SK-N-SH (cell line): Measurements from ENCODE around the gene COL25A1. TPM values are rescaled to one million over a fixed set of nuclear protein-coding genes. Genes with fewer than 3 reads are reported as not detected.

Experiments used
- CTCF ChIA-PET: fragments of 300-600, 350-600 bp; formaldehyde crosslinking; extraction: SDS; loops from one replicate; lab custom pipeline; 2021; lab: Yijun Ruan, JAX
- POLR2A ChIA-PET: fragments of 350-600 bp; sonication (Branson Sonifier 250); formaldehyde crosslinking; extraction: SDS; loops from one replicate; lab custom pipeline; 2020; ENCODE audit warnings: antibody characterized with exemption, inconsistent platforms; lab: Yijun Ruan, JAX
- DNase-seq: peaks from one replicate; pipeline ENCODE4 v3.0.0; 2012
- H2AFZ ChIP-seq: fragments of 200-600 bp; sonication (generic); 2 replicates; pipeline ENCODE4 v1.8.1; 2016; ENCODE audit warnings: antibody characterized with exemption, mild to moderate bottlenecking, low read depth
- H3F3A ChIP-seq: fragments of 200-600 bp; sonication (generic); replicated peaks from 2 replicates; pipeline ENCODE3; 2016; ENCODE audit warnings: antibody characterized with exemption, mild to moderate bottlenecking; ENCODE audit not compliant: insufficient read depth
- H3K27ac ChIP-seq, 2 experiments: fragments of 200-500 bp in 1 of 2; fragments of 200-600 bp in 1 of 2; sonication (Bioruptor generic) in 1 of 2; sonication (generic), shearing (Covaris generic) in 1 of 2; 2 replicates each; pipeline versions ENCODE4 v1.5.1 to v1.6.1; 2014 to 2016; ENCODE audit warnings: low read depth in 2 of 2, inconsistent platforms in 1 of 2, low read length in 1 of 2, mild to moderate bottlenecking in 1 of 2, mixed read lengths in 1 of 2
- H3K27me3 ChIP-seq: fragments of 200-600 bp; sonication (generic), shearing (Covaris generic); 2 replicates; pipeline ENCODE4 v1.6.1; 2016; ENCODE audit warnings: mixed run types; ENCODE audit not compliant: insufficient read depth
- H3K36me3 ChIP-seq, 2 experiments: fragments of 200-500 bp in 1 of 2; fragments of 200-600 bp in 1 of 2; sonication (Bioruptor generic) in 1 of 2; sonication (generic) in 1 of 2; replicated peaks in 1 of 2; 2 replicates each; pipeline versions ENCODE3 to v1.5.1; 2014 to 2016; ENCODE audit warnings: low read length in 1 of 2, mild to moderate bottlenecking in 1 of 2; ENCODE audit not compliant: insufficient read depth in 2 of 2, control insufficient read depth in 1 of 2
- H3K4me1 ChIP-seq, 2 experiments: fragments of 200-500 bp in 1 of 2; fragments of 200-600 bp in 1 of 2; sonication (Bioruptor generic) in 1 of 2; sonication (generic), shearing (Covaris generic) in 1 of 2; 2 replicates each; pipeline versions ENCODE4 v1.5.1 to v1.6.1; 2014 to 2016; ENCODE audit warnings: low read depth in 1 of 2, low read length in 1 of 2, mixed run types in 1 of 2; ENCODE audit not compliant: insufficient read depth in 2 of 2, control insufficient read depth in 1 of 2
- H3K4me2 ChIP-seq: fragments of 200-600 bp; sonication (generic), shearing (Covaris generic); 2 replicates; pipeline ENCODE4 v1.6.1; 2017; ENCODE audit warnings: mixed run types
- H3K4me3 ChIP-seq, 2 experiments: fragments of 200-500 bp in 1 of 2; fragments of 200-600 bp in 1 of 2; sonication (Bioruptor generic) in 1 of 2; sonication (generic), shearing (Covaris generic) in 1 of 2; 2 replicates each; pipeline versions ENCODE4 v1.5.1 to v1.8.1; 2014 to 2016; ENCODE audit warnings: low read depth in 2 of 2, inconsistent platforms in 1 of 2, low read length in 1 of 2, mild to moderate bottlenecking in 1 of 2, mixed read lengths in 1 of 2, moderate library complexity in 1 of 2
- H3K79me2 ChIP-seq: fragments of 200-600 bp; sonication (generic); 2 replicates; pipeline ENCODE4 v1.8.1; 2017; ENCODE audit warnings: mild to moderate bottlenecking; ENCODE audit not compliant: insufficient read depth
- H3K9ac ChIP-seq: fragments of 200-600 bp; sonication (generic); 2 replicates; pipeline ENCODE4 v1.6.1; 2017; ENCODE audit warnings: mixed run types
- H3K9me2 ChIP-seq: fragments of 200-600 bp; sonication (generic); 2 replicates; pipeline ENCODE4 v1.6.1; 2017; ENCODE audit warnings: mixed run types
- H3K9me3 ChIP-seq: fragments of 200-600 bp; sonication (generic); 2 replicates; pipeline ENCODE4 v1.6.1; 2017; ENCODE audit warnings: mixed run types, mild to moderate bottlenecking, moderate library complexity
- H4K20me1 ChIP-seq: fragments of 200-600 bp; sonication (generic); 2 replicates; pipeline ENCODE4 v1.6.1; 2017; ENCODE audit warnings: mild to moderate bottlenecking, mixed run types; ENCODE audit not compliant: insufficient read depth
- CHD2 ChIP-seq: fragments of 150-350 bp; IDR thresholded peaks from 2 replicates; pipeline ENCODE4 v1.6.1; 2018; ENCODE audit warnings: low read length; ENCODE audit not compliant: partially characterized antibody
- ELF1 ChIP-seq: IDR thresholded peaks from 2 replicates; pipeline ENCODE4 v1.4.0; 2012
- EP300 ChIP-seq, 2 experiments: IDR thresholded peaks; 2 replicates each; pipeline versions ENCODE4 v1.4.0 to v1.6.1; 2012; ENCODE audit warnings: borderline replicate concordance in 1 of 2, low read depth in 1 of 2, low read length in 1 of 2
- EZH2phosphoT487 ChIP-seq: fragments of 200-600 bp; sonication (generic); IDR thresholded peaks from 2 replicates; pipeline ENCODE4 v1.6.1; 2017; ENCODE audit warnings: low read depth, mixed run types, mild to moderate bottlenecking, antibody characterized with exemption, moderate library complexity, borderline replicate concordance
- FOXJ3 ChIP-seq: sonication (generic); formaldehyde crosslinking; IDR thresholded peaks from 2 replicates; pipeline ENCODE4 v1.5.1; 2020; ENCODE audit warnings: mild to moderate bottlenecking, missing genetic modification reagents
- GABPA ChIP-seq: IDR thresholded peaks from 2 replicates; pipeline ENCODE4 v1.4.0; 2012; ENCODE audit warnings: low read depth, mild to moderate bottlenecking
- GATA2 ChIP-seq: sonication (generic); formaldehyde crosslinking; IDR thresholded peaks from 2 replicates; pipeline ENCODE4 v1.5.0; 2020; ENCODE audit warnings: mild to moderate bottlenecking, missing genetic modification reagents
- JUND ChIP-seq: IDR thresholded peaks from 2 replicates; pipeline ENCODE4 v1.4.0; 2012
- MXI1 ChIP-seq: IDR thresholded peaks from 2 replicates; pipeline ENCODE4 v1.6.1; 2012; ENCODE audit warnings: mild to moderate bottlenecking, low read depth, low read length, improper control_type of control experiment
- NRF1 ChIP-seq: IDR thresholded peaks from 2 replicates; pipeline ENCODE4 v1.6.1; 2012; ENCODE audit warnings: low read depth, mild to moderate bottlenecking, low read length
- RAD21 ChIP-seq: IDR thresholded peaks from 2 replicates; pipeline ENCODE4 v1.6.1; 2012; ENCODE audit warnings: mild to moderate bottlenecking, low read length
- RFX5 ChIP-seq: IDR thresholded peaks from 2 replicates; pipeline ENCODE4 v1.6.1; 2012; ENCODE audit warnings: mild to moderate bottlenecking, improper control_type of control experiment, low read length
- SIN3A ChIP-seq: IDR thresholded peaks from 2 replicates; pipeline ENCODE4 v1.6.1; 2012; ENCODE audit warnings: low read depth, mild to moderate bottlenecking, low read length, moderate library complexity, borderline replicate concordance
- TAF1 ChIP-seq: IDR thresholded peaks from 2 replicates; pipeline ENCODE4 v1.6.1; 2012; ENCODE audit warnings: low read depth, mild to moderate bottlenecking, low read length, moderate library complexity, borderline replicate concordance
- TCF12 ChIP-seq: IDR thresholded peaks from 2 replicates; pipeline ENCODE4 v1.4.0; 2012
- TEAD4 ChIP-seq: IDR thresholded peaks from 2 replicates; pipeline ENCODE4 v1.4.0; 2012; ENCODE audit warnings: mild to moderate bottlenecking, borderline replicate concordance; ENCODE audit not compliant: insufficient read depth
- WGBS: methylation state at CpG from one replicate; pipeline ENCODE4 v1.1.6; 2017; ENCODE audit warnings: low lambda C conversion rate; 5-methylcytosine and 5-hydroxymethylcytosine counted together
- polyA plus RNA-seq, 3 experiments: library from polyadenylated mRNA; depleted of rRNA; stranded (reverse); fragments of >200 nt; gene quantifications; 2 replicates each; pipeline ENCODE4 v1.2.3, GENCODE V29; 2012
- TF ChIP-seq, protein P1 (sequence below): IDR thresholded peaks from 2 replicates; pipeline ENCODE4; 2012
- TF ChIP-seq, protein P2 (sequence below): fragments of 150-350 bp; IDR thresholded peaks from 2 replicates; pipeline ENCODE4 v1.6.1; 2016; ENCODE audit warnings: mild to moderate bottlenecking, low read depth, low read length
- TF ChIP-seq, protein P3 (sequence below): fragments of 150-350 bp; IDR thresholded peaks from 2 replicates; pipeline ENCODE4 v1.6.1; 2017; ENCODE audit warnings: antibody characterized with exemption, low read length, low read depth, borderline replicate concordance

The COL25A1 gene
- polyA plus RNA-seq, 1 of the 3 experiments (the other 2 are of a cell fraction), result not detected

DNA sequence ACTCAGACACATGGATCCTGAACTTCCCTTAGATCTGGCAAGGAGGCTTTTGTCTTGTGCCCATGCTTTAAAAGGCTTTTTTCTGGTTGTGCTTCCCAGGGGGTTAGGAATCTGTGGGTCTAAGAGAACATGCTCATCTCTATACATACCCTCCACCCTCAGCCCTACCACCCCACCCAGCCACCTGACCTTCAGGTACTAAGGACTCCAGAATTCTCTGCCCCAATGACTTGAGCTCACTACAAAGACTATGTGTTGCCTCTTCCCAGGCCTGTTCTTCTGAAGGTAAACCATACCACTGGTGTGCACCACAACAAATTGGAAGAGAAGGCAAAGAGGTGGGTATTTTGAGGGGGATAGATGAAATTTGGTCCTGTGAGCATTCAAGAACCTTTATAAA, 372.3 kb downstream of the COL25A1 start:
- H4K20me1 ChIP-seq, result no peaks in the 10 kb centered on the region
- H3K9me3 ChIP-seq, result no peaks in the 10 kb centered on the region
- H3K9ac ChIP-seq, result no peak overlapping the region
- no peak overlapping the region for H3K4me3 ChIP-seq
- ChIA-PET POLR2A (no interaction called here), CTCF (no interaction called here)
- no peaks in the 10 kb centered on the region for H3K36me3 ChIP-seq
- no peaks in the 10 kb centered on the region for H3K4me1 ChIP-seq
- H3K4me2 ChIP-seq, result no peak overlapping the region
- H3F3A ChIP-seq, result no peaks in the 10 kb centered on the region
- no peaks in the 10 kb centered on the region for H3K79me2 ChIP-seq
- H3K27ac ChIP-seq, result no peak overlapping the region
- no peak overlapping the region for H2AFZ ChIP-seq
- TF ChIP-seq RAD21, result no peak
- H3K9me2 ChIP-seq, result no peaks in the 10 kb centered on the region
- DNase-seq, result no peak
- H3K27me3 ChIP-seq, result peaks cover 5% of the 10 kb centered on the region; the same call in 1 of the 2 replicates

DNA sequence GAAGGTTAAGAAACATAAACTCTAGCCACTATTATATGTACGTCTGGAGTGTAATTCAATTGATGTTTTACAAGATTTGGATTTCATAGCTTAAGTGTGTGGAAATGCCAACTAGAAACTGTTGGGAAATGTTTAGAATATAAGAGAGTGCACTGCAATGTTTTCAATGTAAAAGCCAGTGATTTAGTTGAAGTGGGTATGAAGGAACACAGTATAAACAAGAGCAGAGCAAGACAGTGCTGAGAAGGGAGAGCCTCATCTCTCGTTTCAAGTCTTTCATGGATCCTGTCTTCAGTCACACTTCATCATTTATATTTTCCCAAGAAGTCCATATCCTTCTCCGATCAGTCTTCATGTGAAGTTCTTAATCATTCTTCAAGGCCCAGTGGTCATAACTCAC, 375.7 kb downstream of the COL25A1 start:
- H2AFZ ChIP-seq, result no peak overlapping the region

More for the DNA sequence above, 375.7 kb downstream of the COL25A1 start:
- no peaks in the 10 kb centered on the region for H3K79me2 ChIP-seq
- no peaks in the 10 kb centered on the region for H3K9me2 ChIP-seq
- DNase-seq, result no peak
- H4K20me1 ChIP-seq, result no peaks in the 10 kb centered on the region
- 14% methylated on average over 3 of the region's 3 CpGs for WGBS
- H3K27me3 ChIP-seq, result no peaks in the 10 kb centered on the region; the same call in 1 of the 2 replicates
- no peaks in the 10 kb centered on the region for H3K4me1 ChIP-seq
- H3K4me2 ChIP-seq, result no peak overlapping the region
- H3K9ac ChIP-seq, result no peak overlapping the region
- ChIA-PET CTCF (no interaction called here), POLR2A (no interaction called here)
- no peaks in the 10 kb centered on the region for H3K9me3 ChIP-seq
- no peak overlapping the region for H3K4me3 ChIP-seq
- TF ChIP-seq, protein P1, sequence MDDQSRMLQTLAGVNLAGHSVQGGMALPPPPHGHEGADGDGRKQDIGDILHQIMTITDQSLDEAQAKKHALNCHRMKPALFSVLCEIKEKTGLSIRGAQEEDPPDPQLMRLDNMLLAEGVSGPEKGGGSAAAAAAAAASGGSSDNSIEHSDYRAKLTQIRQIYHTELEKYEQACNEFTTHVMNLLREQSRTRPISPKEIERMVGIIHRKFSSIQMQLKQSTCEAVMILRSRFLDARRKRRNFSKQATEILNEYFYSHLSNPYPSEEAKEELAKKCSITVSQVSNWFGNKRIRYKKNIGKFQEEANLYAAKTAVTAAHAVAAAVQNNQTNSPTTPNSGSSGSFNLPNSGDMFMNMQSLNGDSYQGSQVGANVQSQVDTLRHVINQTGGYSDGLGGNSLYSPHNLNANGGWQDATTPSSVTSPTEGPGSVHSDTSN, result no peak
- TF ChIP-seq GATA2 (no peak), EP300 (IDR thresholded peaks at IDR 0.05; ENCODE audit: borderline replicate concordance in 1 of 2, low read depth in 1 of 2, low read length in 1 of 2) (no peak), JUND (no peak), CHD2 (no peak), RFX5 (no peak), ELF1 (no peak), TAF1 (no peak), TEAD4 (no peak), TCF12 (no peak), SIN3A (no peak), FOXJ3 (no peak), EZH2phosphoT487 (no peak), GABPA (no peak), NRF1 (no peak), MXI1 (no peak)
- TF ChIP-seq, protein P2, sequence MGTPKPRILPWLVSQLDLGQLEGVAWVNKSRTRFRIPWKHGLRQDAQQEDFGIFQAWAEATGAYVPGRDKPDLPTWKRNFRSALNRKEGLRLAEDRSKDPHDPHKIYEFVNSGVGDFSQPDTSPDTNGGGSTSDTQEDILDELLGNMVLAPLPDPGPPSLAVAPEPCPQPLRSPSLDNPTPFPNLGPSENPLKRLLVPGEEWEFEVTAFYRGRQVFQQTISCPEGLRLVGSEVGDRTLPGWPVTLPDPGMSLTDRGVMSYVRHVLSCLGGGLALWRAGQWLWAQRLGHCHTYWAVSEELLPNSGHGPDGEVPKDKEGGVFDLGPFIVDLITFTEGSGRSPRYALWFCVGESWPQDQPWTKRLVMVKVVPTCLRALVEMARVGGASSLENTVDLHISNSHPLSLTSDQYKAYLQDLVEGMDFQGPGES, result no peak
- TF ChIP-seq, protein P3, sequence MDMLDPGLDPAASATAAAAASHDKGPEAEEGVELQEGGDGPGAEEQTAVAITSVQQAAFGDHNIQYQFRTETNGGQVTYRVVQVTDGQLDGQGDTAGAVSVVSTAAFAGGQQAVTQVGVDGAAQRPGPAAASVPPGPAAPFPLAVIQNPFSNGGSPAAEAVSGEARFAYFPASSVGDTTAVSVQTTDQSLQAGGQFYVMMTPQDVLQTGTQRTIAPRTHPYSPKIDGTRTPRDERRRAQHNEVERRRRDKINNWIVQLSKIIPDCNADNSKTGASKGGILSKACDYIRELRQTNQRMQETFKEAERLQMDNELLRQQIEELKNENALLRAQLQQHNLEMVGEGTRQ, result no peak
- no peaks in the 10 kb centered on the region for H3F3A ChIP-seq
- H3K27ac ChIP-seq, result no peak overlapping the region
- H3K36me3 ChIP-seq, result no peaks in the 10 kb centered on the region
